Thyroid gland (tissue), 4 donors: Measurements from ENCODE around the gene TRPM5. TPM values are rescaled to one million over a fixed set of nuclear protein-coding genes. Genes with fewer than 3 reads are reported as not detected.

Source experiments
- DNase-seq, 2 donors: peaks; one replicate each; pipeline ENCODE4 v3.0.0-alpha.2; 2019
- H3K27ac ChIP-seq, 3 donors: fragments of 200-600 bp; sonication (generic); 1 replicate in 2 of 3; 2 replicates in 1 of 3; pipeline ENCODE4 v1.5.1; 2016 to 2019; ENCODE audit warnings: mild to moderate bottlenecking in 1 of 3, moderate library complexity in 1 of 3
- H3K27me3 ChIP-seq: fragments of 200-600 bp; sonication (generic); one replicate; pipeline ENCODE4 v1.5.1; 2019
- H3K36me3 ChIP-seq, 2 donors: fragments of 200-600 bp; sonication (generic); one replicate each; pipeline ENCODE4 v1.5.1; 2016 to 2019
- H3K4me1 ChIP-seq, 2 donors: fragments of 200-600 bp; sonication (generic); one replicate each; pipeline ENCODE4 v1.5.1; 2017 to 2019
- H3K4me3 ChIP-seq, 3 donors: fragments of 200-600 bp; sonication (generic); replicated peaks in 1 of 3; 1 replicate in 2 of 3; 2 replicates in 1 of 3; pipeline ENCODE4 v1.5.1; 2016; ENCODE audit warnings: mild to moderate bottlenecking in 1 of 3
- H3K9me3 ChIP-seq: fragments of 200-600 bp; sonication (generic); one replicate; pipeline ENCODE4 v1.5.1; 2017
- CTCF ChIP-seq, 6 experiments: fragments of 200-600 bp in 3 of 6; fragments of 450-650 bp in 3 of 6; sonication (generic) in 3 of 6; IDR thresholded peaks; one replicate each; pipeline ENCODE4 v1.5.1; 2016 to 2019; ENCODE audit warnings: antibody characterized with exemption in 6 of 6, mild to moderate bottlenecking in 2 of 6, inconsistent platforms in 1 of 6, moderate library complexity in 1 of 6
- POLR2A ChIP-seq, 2 donors: fragments of 450-650 bp; IDR thresholded peaks; one replicate each; pipeline ENCODE4 v1.6.1; 2017; ENCODE audit warnings: antibody characterized with exemption in 2 of 2, mild to moderate bottlenecking in 2 of 2, moderate library complexity in 1 of 2
- WGBS, 2 donors: methylation state at CpG; one replicate each; pipeline ENCODE4 v1.1.5; 2017; 5-methylcytosine and 5-hydroxymethylcytosine counted together
- intact Hi-C: fragments of 100-400 bp; cut with DNase I; formaldehyde crosslinking; loops from one replicate; pipeline ENCODE4 v1.15.1; 2023
- total RNA-seq, 4 donors: library from RNA; depleted of rRNA; stranded (reverse); fragments of >200 nt; gene quantifications; one replicate each; pipeline ENCODE4 v1.2.3, GENCODE V29; 2016

TRPM5 gene
- total RNA-seq, 4 donors from 2014 or later, result 0.54 to 2.4 (median 0.73) TPM

GRCh38 chr11:2470495-2470894 lies 26.2 kb upstream of the TRPM5 start:
- H3K27me3 ChIP-seq, result no peaks in the 10 kb centered on the region
- intact Hi-C loops, result no loop called here
- no peak overlapping the region for H3K4me3 ChIP-seq
- whole genome bisulfite sequencing, 2 donors, result 90 to 93% methylated on average over 7 of the region's 7 CpGs
- TF ChIP-seq CTCF (IDR thresholded peaks at IDR 0.05) (no peak), POLR2A (IDR thresholded peaks at IDR 0.05) (no peak)
- no peak for DNase-seq
- peaks cover 9 to 26% of the 10 kb centered on the region in 2 donors for H3K4me1 ChIP-seq
- no peaks in the 10 kb centered on the region for H3K36me3 ChIP-seq
- H3K9me3 ChIP-seq, result no peaks in the 10 kb centered on the region
- no peak overlapping the region for H3K27ac ChIP-seq

- Histone ChIP-seq H3K27ac (no peak overlapping the region), H3K9me3 (no peaks in the 10 kb centered on the region), H3K4me1 (peaks cover 27 to 40% of the 10 kb centered on the region in 2 donors), H3K36me3 (no peaks in the 10 kb centered on the region), H3K4me3 (no peak overlapping the region), H3K27me3 (no peaks in the 10 kb centered on the region)
- DNase-seq, result no peak
- 87 to 88% methylated on average over 19 to 21 of the region's 21 CpGs for WGBS, 2 donors
- intact Hi-C loops, result no loop called here
- TF ChIP-seq POLR2A (IDR thresholded peaks at IDR 0.05), result no peak
- no peak for TF ChIP-seq CTCF (IDR thresholded peaks at IDR 0.05)
Measured at GRCh38 chr11:2468363-2469235, 24.3 kb upstream of the TRPM5 start.

- Histone ChIP-seq H3K9me3 (no peaks in the 10 kb centered on the region), H3K36me3 (no peaks in the 10 kb centered on the region), H3K27me3 (no peaks in the 10 kb centered on the region), H3K4me1 (peaks cover 34 to 43% of the 10 kb centered on the region in 2 donors), H3K4me3 (no peak overlapping the region), H3K27ac (no peak overlapping the region)
- DNase-seq, result no peak
- intact Hi-C loops, result no loop called here
- TF ChIP-seq CTCF (IDR thresholded peaks at IDR 0.05) (no peak), POLR2A (IDR thresholded peaks at IDR 0.05) (no peak)
- WGBS, 2 donors, result 95 to 96% methylated on average over 2 to 7 of the region's 7 CpGs
Measured at GRCh38 chr11:2467695-2468055, 23.4 kb upstream of the TRPM5 start.

GRCh38 chr11:2466869-2467694 lies 22.8 kb upstream of the TRPM5 start:
- H3K4me3 ChIP-seq, result no peak overlapping the region
- H3K9me3 ChIP-seq, result no peaks in the 10 kb centered on the region
- intact Hi-C loops, result no loop called here
- H3K4me1 ChIP-seq, result peaks cover 38 to 49% of the 10 kb centered on the region in 2 donors
- whole genome bisulfite sequencing, 2 donors, result 85 to 97% methylated on average over 7 to 14 of the region's 16 CpGs
- no peaks in the 10 kb centered on the region for H3K36me3 ChIP-seq
- TF ChIP-seq CTCF (IDR thresholded peaks at IDR 0.05) (no peak), POLR2A (IDR thresholded peaks at IDR 0.05) (no peak)
- peak overlapping the region in 2 of 3 donors; percentile 99 to 100 for H3K27ac ChIP-seq
- no peak for DNase-seq
- H3K27me3 ChIP-seq, result no peaks in the 10 kb centered on the region
